OCI-LY1 (cell line): ENCODE results near the gene TDRD12.

Experiments
- EZH2 ChIP-seq: fragments of 200-600 bp; sonication (generic), shearing (Covaris generic); IDR thresholded peaks from 2 replicates; pipeline ENCODE4 v1.8.0; 2017; ENCODE audit warnings: borderline replicate concordance, mixed run types, mild to moderate bottlenecking, antibody characterized with exemption, low read length, moderate library complexity, mixed read lengths
- TF ChIP-seq, protein P1 (sequence below): fragments of 200-600 bp; sonication (generic), shearing (Covaris generic); IDR thresholded peaks from 2 replicates; pipeline ENCODE4 v1.5.1; 2017; ENCODE audit warnings: mild to moderate bottlenecking, antibody characterized with exemption, low read length, moderate library complexity, mixed read lengths

DNA sequence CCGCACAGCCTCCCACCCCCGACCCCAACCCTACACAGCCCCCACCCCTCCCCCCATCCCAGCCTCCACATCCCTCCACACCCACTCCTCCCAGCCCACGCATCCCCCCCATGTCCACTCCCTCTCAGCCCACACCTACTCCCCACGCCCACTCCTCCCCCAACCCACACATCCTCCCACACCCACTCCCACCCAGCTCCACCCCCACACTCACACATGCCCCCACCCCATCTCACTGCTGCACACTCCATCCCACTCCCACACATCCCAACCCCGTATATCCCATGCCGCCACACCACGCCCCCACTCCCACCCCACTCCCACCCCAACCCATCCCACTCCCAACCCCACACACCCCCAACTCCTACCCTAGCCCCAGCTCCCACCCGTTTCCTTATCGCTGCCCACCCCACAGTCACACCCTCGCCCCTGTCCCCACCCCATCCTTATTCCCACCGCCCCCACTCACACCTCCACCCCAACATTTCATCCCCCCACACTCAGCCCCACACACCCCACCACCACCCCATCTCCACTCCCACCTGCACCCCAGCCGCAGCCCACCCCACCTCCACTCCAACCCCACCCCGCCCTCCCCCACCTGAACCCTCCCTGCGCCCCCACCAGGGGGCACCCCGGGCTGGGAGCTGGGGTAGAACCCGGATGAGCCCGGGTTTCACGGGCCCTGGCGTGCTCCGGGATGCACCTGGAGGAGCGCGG lies 809 bp downstream of the TDRD12 start:
- TF ChIP-seq, protein P1, sequence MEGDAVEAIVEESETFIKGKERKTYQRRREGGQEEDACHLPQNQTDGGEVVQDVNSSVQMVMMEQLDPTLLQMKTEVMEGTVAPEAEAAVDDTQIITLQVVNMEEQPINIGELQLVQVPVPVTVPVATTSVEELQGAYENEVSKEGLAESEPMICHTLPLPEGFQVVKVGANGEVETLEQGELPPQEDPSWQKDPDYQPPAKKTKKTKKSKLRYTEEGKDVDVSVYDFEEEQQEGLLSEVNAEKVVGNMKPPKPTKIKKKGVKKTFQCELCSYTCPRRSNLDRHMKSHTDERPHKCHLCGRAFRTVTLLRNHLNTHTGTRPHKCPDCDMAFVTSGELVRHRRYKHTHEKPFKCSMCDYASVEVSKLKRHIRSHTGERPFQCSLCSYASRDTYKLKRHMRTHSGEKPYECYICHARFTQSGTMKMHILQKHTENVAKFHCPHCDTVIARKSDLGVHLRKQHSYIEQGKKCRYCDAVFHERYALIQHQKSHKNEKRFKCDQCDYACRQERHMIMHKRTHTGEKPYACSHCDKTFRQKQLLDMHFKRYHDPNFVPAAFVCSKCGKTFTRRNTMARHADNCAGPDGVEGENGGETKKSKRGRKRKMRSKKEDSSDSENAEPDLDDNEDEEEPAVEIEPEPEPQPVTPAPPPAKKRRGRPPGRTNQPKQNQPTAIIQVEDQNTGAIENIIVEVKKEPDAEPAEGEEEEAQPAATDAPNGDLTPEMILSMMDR: no peak
- TF ChIP-seq EZH2: no peak
